Neutrophil (primary cell): ENCODE results near the gene FREY1.

Experiments used
- H3K27ac ChIP-seq: fragments of 200-600 bp; sonication (generic); 2 replicates; pipeline ENCODE4 v1.5.1; 2016; ENCODE audit warnings: mild to moderate bottlenecking, moderate library complexity
- H3K27me3 ChIP-seq: fragments of 200-600 bp; sonication (generic); 2 replicates; pipeline ENCODE4 v1.6.0; 2016; ENCODE audit warnings: mild to moderate bottlenecking
- H3K36me3 ChIP-seq: fragments of 200-600 bp; sonication (generic); 2 replicates; pipeline ENCODE4 v1.5.1; 2017
- H3K4me1 ChIP-seq, 2 experiments: fragments of 200-600 bp in 1 of 2; sonication (generic) in 1 of 2; 1 replicate in 1 of 2; 2 replicates in 1 of 2; pipeline versions ENCODE4 v1.5.1 to v1.6.1; 2013 to 2016; ENCODE audit warnings: low read depth in 1 of 2, low read length in 1 of 2, mild to moderate bottlenecking in 1 of 2, moderate library complexity in 1 of 2; ENCODE audit not compliant: control insufficient read depth in 1 of 2, insufficient read depth in 1 of 2
- H3K4me3 ChIP-seq, 2 experiments: fragments of 200-600 bp in 1 of 2; sonication (generic) in 1 of 2; 1 replicate in 1 of 2; 2 replicates in 1 of 2; pipeline ENCODE4 v1.5.1; 2013 to 2016; ENCODE audit warnings: low read depth in 1 of 2, low read length in 1 of 2, mild to moderate bottlenecking in 1 of 2, moderate library complexity in 1 of 2
- H3K9me3 ChIP-seq: fragments of 200-600 bp; sonication (generic); 2 replicates; pipeline ENCODE4 v1.5.1; 2016
- CTCF ChIP-seq: fragments of 200-600 bp; sonication (generic); IDR thresholded peaks from 2 replicates; pipeline ENCODE4 v1.5.1; 2016; ENCODE audit warnings: antibody characterized with exemption

FREY1 gene

GRCh38 chr11:45864041-45864440 lies 43.0 kb downstream of the FREY1 start:
- no peak for TF ChIP-seq CTCF
- no peak overlapping the region for H3K27ac ChIP-seq
- H3K4me3 ChIP-seq = no peak overlapping the region
- H3K4me1 ChIP-seq = no peaks in the 10 kb centered on the region
- H3K9me3 ChIP-seq = no peaks in the 10 kb centered on the region
- H3K27me3 ChIP-seq = no peaks in the 10 kb centered on the region
- H3K36me3 ChIP-seq = peaks cover 95% of the 10 kb centered on the region

- no peaks in the 10 kb centered on the region for H3K9me3 ChIP-seq
- no peaks in the 10 kb centered on the region for H3K27me3 ChIP-seq
- H3K4me1 ChIP-seq = peaks cover 0 to 2% of the 10 kb centered on the region in 2 experiments
- H3K27ac ChIP-seq = no peak overlapping the region
- TF ChIP-seq CTCF = no peak
- peaks cover 93% of the 10 kb centered on the region for H3K36me3 ChIP-seq
- no peak overlapping the region for H3K4me3 ChIP-seq
These were observed 46.1 kb downstream of the FREY1 start for GRCh38 chr11:45860764-45861510.

GRCh38 chr11:45860348-45860747 lies 46.7 kb downstream of the FREY1 start:
- Histone ChIP-seq H3K36me3 (peaks cover 93% of the 10 kb centered on the region), H3K27me3 (no peaks in the 10 kb centered on the region), H3K9me3 (no peaks in the 10 kb centered on the region), H3K27ac (no peak overlapping the region), H3K4me1 (peaks cover 0 to 2% of the 10 kb centered on the region in 2 experiments), H3K4me3 (no peak overlapping the region)
- TF ChIP-seq CTCF = no peak

GRCh38 chr11:45859661-45860140 lies 47.4 kb downstream of the FREY1 start:
- no peak overlapping the region for H3K27ac ChIP-seq
- H3K36me3 ChIP-seq = peaks cover 90% of the 10 kb centered on the region
- no peaks in the 10 kb centered on the region for H3K9me3 ChIP-seq
- H3K4me1 ChIP-seq = peaks cover 0 to 2% of the 10 kb centered on the region in 2 experiments
- no peak overlapping the region for H3K4me3 ChIP-seq
- no peaks in the 10 kb centered on the region for H3K27me3 ChIP-seq
- no peak for TF ChIP-seq CTCF

- peaks cover 0 to 2% of the 10 kb centered on the region in 2 experiments for H3K4me1 ChIP-seq
- H3K9me3 ChIP-seq = no peaks in the 10 kb centered on the region
- no peak overlapping the region for H3K4me3 ChIP-seq
- H3K27ac ChIP-seq = no peak overlapping the region
- H3K36me3 ChIP-seq = peaks cover 83% of the 10 kb centered on the region
- H3K27me3 ChIP-seq = no peaks in the 10 kb centered on the region
- no peak for TF ChIP-seq CTCF
These were observed 48.2 kb downstream of the FREY1 start for GRCh38 chr11:45858751-45859398.
